ENCODE measurements around the gene MFSD11.

GRCh38 chr17:76700617-76701470 lies 37.1 kb upstream of the MFSD11 start:
- TF ChIP-seq CTCF (conservative IDR thresholded peaks at IDR 0.05; ENCODE audit: low read length) (no peak), EZH2phosphoT487 (IDR thresholded peaks at IDR 0.05; ENCODE audit: borderline replicate concordance, low read depth, low read length) (no peak)
